H1 (cell line): Measurements from ENCODE around the gene PIP5K1B. TPM values are rescaled to one million over a fixed set of nuclear protein-coding genes. Genes with fewer than 3 reads are reported as not detected.

ENCODE experiments used
- CTCF ChIA-PET: fragments of 300-600 bp; sonication (Branson Sonifier 250); formaldehyde crosslinking; loops from one replicate; lab custom pipeline; 2021; ENCODE audit not compliant: partially characterized antibody; lab: Charles Lee
- POLR2A ChIA-PET: fragments of 300-600 bp; sonication (Branson Sonifier 250); formaldehyde crosslinking; loops from one replicate; lab custom pipeline; 2021; ENCODE audit warnings: inconsistent platforms; ENCODE audit not compliant: partially characterized antibody; lab: Charles Lee
- DNase-seq, 2 experiments: peaks; one replicate each; pipeline versions ENCODE4 v3.0.0 to v3.0.0-alpha.2; 2010 to 2022; ENCODE audit warnings: low spot score in 2 of 2, low read depth in 1 of 2, mixed read lengths in 1 of 2
- FAIRE-seq: peaks from 2 replicates; lab custom pipeline; 2011; peaks lifted over from hg19 to GRCh38; lab: Jason Lieb, UNC
- H2AFZ ChIP-seq: 2 replicates; pipeline ENCODE4 v1.8.1; 2012; ENCODE audit warnings: low read length, inconsistent platforms
- H2AK5ac ChIP-seq: 2 replicates; pipeline ENCODE4 v1.6.1; 2013; ENCODE audit warnings: low read depth, low read length
- H2BK120ac ChIP-seq: replicated peaks from 2 replicates; pipeline ENCODE3; 2013; ENCODE audit warnings: low read depth, low read length, inconsistent platforms
- H2BK12ac ChIP-seq: 2 replicates; pipeline ENCODE4 v1.6.1; 2013; ENCODE audit warnings: low read depth, low read length
- H2BK15ac ChIP-seq: 2 replicates; pipeline ENCODE4 v1.6.1; 2013; ENCODE audit warnings: low read length
- H2BK20ac ChIP-seq: 2 replicates; pipeline ENCODE4 v1.6.1; 2013; ENCODE audit warnings: low read length
- H2BK5ac ChIP-seq: 2 replicates; pipeline ENCODE4 v1.6.1; 2013; ENCODE audit warnings: low read depth, low read length
- H3K14ac ChIP-seq: 2 replicates; pipeline ENCODE4 v1.6.1; 2013; ENCODE audit warnings: inconsistent platforms; ENCODE audit not compliant: insufficient read length
- H3K18ac ChIP-seq: 2 replicates; pipeline ENCODE4 v1.6.1; 2013; ENCODE audit warnings: low read length; ENCODE audit errors: extremely low read depth
- H3K23ac ChIP-seq: 2 replicates; pipeline ENCODE4 v1.6.1; 2013; ENCODE audit warnings: inconsistent platforms; ENCODE audit not compliant: insufficient read length
- H3K23me2 ChIP-seq: 2 replicates; pipeline ENCODE4 v1.6.1; 2013; ENCODE audit warnings: low read depth, low read length
- H3K27ac ChIP-seq: 2 replicates; pipeline ENCODE4 v1.6.1; 2011; ENCODE audit warnings: low read depth, low read length, inconsistent platforms
- H3K27me3 ChIP-seq, 4 experiments: replicated peaks in 1 of 4; 1 replicate in 1 of 4; 2 replicates in 3 of 4; pipeline versions ENCODE4 v1.6.1 to v1.8.1; 2011 to 2013; ENCODE audit warnings: low read length in 3 of 4, mild to moderate bottlenecking in 3 of 4, inconsistent platforms in 2 of 4, mixed read lengths in 2 of 4, moderate library complexity in 1 of 4; ENCODE audit not compliant: control insufficient read depth in 3 of 4, insufficient read depth in 3 of 4; ENCODE audit errors: extremely low read depth in 1 of 4
- H3K36me3 ChIP-seq, 4 experiments: 2 replicates each; pipeline versions ENCODE4 v1.6.1 to v1.8.1; 2011 to 2013; ENCODE audit warnings: mild to moderate bottlenecking in 4 of 4, low read length in 3 of 4, moderate library complexity in 2 of 4, control low read depth in 1 of 4, inconsistent platforms in 1 of 4; ENCODE audit not compliant: insufficient read depth in 4 of 4, control insufficient read depth in 2 of 4
- H3K4ac ChIP-seq: replicated peaks from 2 replicates; pipeline ENCODE3; 2013; ENCODE audit warnings: low read length, low read depth, mixed read lengths, inconsistent platforms; ENCODE audit not compliant: insufficient read length
- H3K4me1 ChIP-seq, 4 experiments: replicated peaks in 1 of 4; 1 replicate in 1 of 4; 2 replicates in 3 of 4; pipeline versions ENCODE4 v1.6.1 to v1.8.1; 2011 to 2013; ENCODE audit warnings: low read length in 3 of 4, inconsistent platforms in 2 of 4, mixed read lengths in 1 of 4; ENCODE audit not compliant: insufficient read depth in 4 of 4, control insufficient read depth in 3 of 4
- H3K4me2 ChIP-seq, 2 experiments: 2 replicates each; pipeline versions ENCODE4 v1.6.1 to v1.8.1; 2011 to 2013; ENCODE audit warnings: low read depth in 2 of 2, low read length in 2 of 2, control low read depth in 1 of 2, inconsistent platforms in 1 of 2, mild to moderate bottlenecking in 1 of 2; ENCODE audit not compliant: insufficient read depth in 1 of 2
- H3K4me3 ChIP-seq, 4 experiments: fragments of 200-600, 300-600 bp in 1 of 4; sonication (generic), shearing (Covaris generic), sonication (Bioruptor Twin) in 1 of 4; 2 replicates each; pipeline versions ENCODE4 v1.5.1 to v1.8.1; 2011 to 2016; ENCODE audit warnings: low read length in 4 of 4, low read depth in 3 of 4, control low read depth in 2 of 4, inconsistent platforms in 2 of 4, mild to moderate bottlenecking in 2 of 4, mixed read lengths in 1 of 4, moderate library complexity in 1 of 4; ENCODE audit not compliant: insufficient read depth in 2 of 4; ENCODE audit errors: extremely low read depth in 1 of 4
- H3K56ac ChIP-seq: replicated peaks from 2 replicates; pipeline ENCODE3; 2013; ENCODE audit warnings: low read depth, mild to moderate bottlenecking, mixed read lengths, low read length, inconsistent platforms; ENCODE audit not compliant: insufficient read length
- H3K79me1 ChIP-seq: 2 replicates; pipeline ENCODE4 v1.6.1; 2013; ENCODE audit warnings: low read depth, low read length, control low read depth
- H3K79me2 ChIP-seq, 2 experiments: 2 replicates each; pipeline versions ENCODE4 v1.6.1 to v1.8.1; 2012 to 2013; ENCODE audit warnings: low read length in 2 of 2, mild to moderate bottlenecking in 2 of 2, inconsistent platforms in 1 of 2; ENCODE audit not compliant: insufficient read depth in 2 of 2, control insufficient read depth in 1 of 2
- H3K9ac ChIP-seq, 4 experiments: replicated peaks in 1 of 4; 1 replicate in 1 of 4; 2 replicates in 3 of 4; pipeline versions ENCODE4 v1.6.1 to v1.8.1; 2011 to 2013; ENCODE audit warnings: low read depth in 3 of 4, low read length in 3 of 4, control low read depth in 2 of 4, mild to moderate bottlenecking in 2 of 4, moderate library complexity in 2 of 4, inconsistent platforms in 1 of 4; ENCODE audit errors: extremely low read depth in 1 of 4
- H3K9me3 ChIP-seq, 2 experiments: 2 replicates each; pipeline versions ENCODE4 v1.6.1 to v1.8.1; 2012 to 2013; ENCODE audit warnings: mild to moderate bottlenecking in 2 of 2, moderate library complexity in 2 of 2, control low read depth in 1 of 2, inconsistent platforms in 1 of 2, low read depth in 1 of 2, low read length in 1 of 2, mixed read lengths in 1 of 2; ENCODE audit not compliant: insufficient read depth in 2 of 2
- H4K20me1 ChIP-seq, 2 experiments: replicated peaks in 1 of 2; 2 replicates each; pipeline versions ENCODE3 to v1.8.1; 2011 to 2013; ENCODE audit warnings: inconsistent platforms in 2 of 2, low read length in 2 of 2, mild to moderate bottlenecking in 1 of 2; ENCODE audit not compliant: insufficient read depth in 2 of 2, control insufficient read depth in 1 of 2
- H4K5ac ChIP-seq: 2 replicates; pipeline ENCODE4 v1.6.1; 2013; ENCODE audit warnings: low read length, low read depth, mixed read lengths, inconsistent platforms; ENCODE audit not compliant: insufficient read length
- H4K8ac ChIP-seq: 2 replicates; pipeline ENCODE4 v1.8.0; 2013; ENCODE audit warnings: mild to moderate bottlenecking, moderate library complexity, low read length, inconsistent platforms; ENCODE audit not compliant: insufficient read depth; ENCODE audit errors: extremely low read depth
- H4K91ac ChIP-seq: replicated peaks from 2 replicates; pipeline ENCODE3; 2013; ENCODE audit warnings: low read length, mixed read lengths, inconsistent platforms; ENCODE audit not compliant: insufficient read length
- GTF2F1 ChIP-seq: IDR thresholded peaks from 2 replicates; pipeline ENCODE4 v1.6.1; 2012; ENCODE audit warnings: low read depth, low read length, improper control_type of control experiment, borderline replicate concordance
- KDM1A ChIP-seq: fragments of 200-600, 300-600 bp; sonication (generic); IDR thresholded peaks from 2 replicates; pipeline ENCODE4 v1.7.1; 2016; ENCODE audit warnings: mild to moderate bottlenecking, low read length, borderline replicate concordance
- SIRT6 ChIP-seq: IDR thresholded peaks from one replicate; pipeline ENCODE4 v1.7.1; 2012; ENCODE audit warnings: low read length, inconsistent platforms
- WGBS, 2 experiments: shearing (Covaris generic) in 1 of 2; methylation state at CpG; one replicate each; pipeline versions ENCODE4 v1.1.6 to v1.1.7; 2013 to 2015; ENCODE audit warnings: low lambda C conversion rate in 2 of 2, mixed read lengths in 2 of 2, inconsistent platforms in 1 of 2, low coverage in 1 of 2, missing lambda C conversion rate in 1 of 2; ENCODE audit not compliant: insufficient replicate concordance in 2 of 2, insufficient coverage in 1 of 2, insufficient read length in 1 of 2; ENCODE audit errors: extremely low coverage in 1 of 2, missing lambda C conversion rate in 1 of 2; 5-methylcytosine and 5-hydroxymethylcytosine counted together
- polyA plus RNA-seq, 7 experiments: library from polyadenylated mRNA; depleted of rRNA in 3 of 7; stranded (reverse) in 5 of 7; unstranded in 2 of 7; fragments of >200 nt in 5 of 7; fragments of 200-250 nt in 2 of 7; gene quantifications; 1 replicate in 5 of 7; 2 replicates in 1 of 7; 4 replicates in 1 of 7; pipeline versions ENCODE4 v1.2.1 to v1.2.3, GENCODE V29; 2011 to 2013; ENCODE audit warnings: missing spikeins in 2 of 7, mixed read lengths in 2 of 7
- total RNA-seq: library from RNA; stranded (reverse); fragmentation: NEBNext Ultra II Directional; extraction: Animal tissue kit (Norgen Biotek cat#: 25700); gene quantifications from 2 replicates; pipeline ENCODE4 v1.2.1, GENCODE V29; 2021

Gene PIP5K1B
- total and polyA plus RNA-seq, 2 of the 8 experiments (the other 6 are each of a cell fraction or from before 2014, with no cell fraction given) = 4.7 to 7.7 TPM

GRCh38 chr9:68819065-68819464 is 114.0 kb downstream of the PIP5K1B start:
- Histone ChIP-seq H2AFZ (no peak overlapping the region), H2AK5ac (no peak overlapping the region), H3K4me2 (no peak overlapping the region), H3K56ac (no peak overlapping the region), H3K9ac (no peak overlapping the region), H3K18ac (no peak overlapping the region), H3K27me3 (no peaks in the 10 kb centered on the region), H2BK20ac (no peak overlapping the region), H3K79me1 (no peaks in the 10 kb centered on the region), H3K9me3 (no peaks in the 10 kb centered on the region), H2BK15ac (no peak overlapping the region), H3K79me2 (no peaks in the 10 kb centered on the region), H2BK12ac (no peak overlapping the region), H3K23ac (no peak overlapping the region), H4K8ac (no peak overlapping the region), H4K91ac (no peak overlapping the region), H4K5ac (no peak overlapping the region), H3K4me1 (no peaks in the 10 kb centered on the region), H3K14ac (no peak overlapping the region), H3K27ac (no peak overlapping the region), H3K4ac (no peak overlapping the region), H2BK120ac (no peak overlapping the region), H3K4me3 (no peak overlapping the region), H4K20me1 (no peaks in the 10 kb centered on the region), H3K36me3 (no peaks in the 10 kb centered on the region), H3K23me2 (no peaks in the 10 kb centered on the region), H2BK5ac (no peak overlapping the region)
- FAIRE-seq (no peak), DNase-seq (no peak)
- 93% methylated on average over 2 of the region's 2 CpGs; no CpG with 5 or more reads in 1 of the 2 experiments for WGBS, 2 experiments
- CTCF ChIA-PET = no interaction called here
- POLR2A ChIA-PET = no interaction called here
- TF ChIP-seq GTF2F1 (no peak), SIRT6 (no peak), KDM1A (no peak)
